NCI-H1105 (cell line): ENCODE data around the gene POLR1A.

Experiments
- DNase-seq: peaks from one replicate; lab custom pipeline; 2025; lab: John Stamatoyannopoulos, UW

POLR1A gene

GRCh38 chr2:85976106-85976920, 129.4 kb downstream of the POLR1A start:
- DNase-seq, result no peak

GRCh38 chr2:85975581-85975980, 130.1 kb downstream of the POLR1A start:
- DNase-seq, result no peak

GRCh38 chr2:85974390-85974789, 131.3 kb downstream of the POLR1A start:
- no peak for DNase-seq

GRCh38 chr2:85972355-85972754, 133.3 kb downstream of the POLR1A start:
- DNase-seq, result no peak

GRCh38 chr2:85971366-85971765, 134.3 kb downstream of the POLR1A start:
- no peak for DNase-seq
